Keratinocyte (primary cell): ENCODE measurements around the gene UPK1A.

ENCODE experiments used
- EZH2 ChIP-seq: IDR thresholded peaks from one replicate; pipeline ENCODE4 v1.6.1; 2012; ENCODE audit warnings: inconsistent platforms, mild to moderate bottlenecking, low read length, moderate library complexity
- TF ChIP-seq, protein P1 (sequence below), 3 experiments: IDR thresholded peaks in 1 of 3; conservative IDR thresholded peaks in 1 of 3; optimal IDR thresholded peaks in 1 of 3; 2 replicates in 2 of 3; 3 replicates in 1 of 3; pipeline versions ENCODE3 to v1.5.1; 2011; ENCODE audit warnings: low read length in 3 of 3, mild to moderate bottlenecking in 3 of 3, moderate library complexity in 2 of 3, control low read depth in 1 of 3, inconsistent platforms in 1 of 3; ENCODE audit not compliant: insufficient read depth in 2 of 3; ENCODE audit errors: extremely low read depth in 1 of 3

DNA sequence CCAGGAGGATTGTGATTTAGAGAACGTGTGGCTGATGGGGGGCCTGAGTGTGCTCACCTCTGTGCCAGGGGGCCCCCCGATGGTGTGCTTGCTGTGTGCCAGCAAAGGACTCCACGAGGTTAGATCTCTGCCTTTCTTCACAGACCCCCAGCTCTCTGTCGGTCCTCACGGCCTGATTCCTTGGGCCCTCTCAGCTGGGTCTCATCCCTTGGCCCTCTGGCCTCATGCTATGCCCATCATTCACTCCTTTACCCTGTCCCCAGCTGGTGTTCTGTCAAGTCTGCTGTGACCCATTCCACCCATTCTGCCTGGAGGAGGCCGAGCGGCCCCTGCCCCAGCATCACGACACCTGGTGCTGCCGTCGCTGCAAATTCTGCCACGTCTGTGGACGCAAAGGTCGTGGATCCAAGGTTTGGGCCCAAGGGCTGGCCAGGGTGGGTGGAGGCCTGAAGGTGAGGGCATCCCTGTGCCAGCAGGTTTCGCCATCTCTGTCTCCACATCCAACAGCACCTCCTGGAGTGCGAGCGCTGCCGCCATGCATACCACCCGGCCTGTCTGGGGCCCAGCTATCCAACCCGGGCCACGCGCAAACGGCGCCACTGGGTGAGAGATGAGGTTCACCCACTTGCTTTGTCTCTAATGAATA, 59.0 kb downstream of the UPK1A start:
- TF ChIP-seq, protein P1, sequence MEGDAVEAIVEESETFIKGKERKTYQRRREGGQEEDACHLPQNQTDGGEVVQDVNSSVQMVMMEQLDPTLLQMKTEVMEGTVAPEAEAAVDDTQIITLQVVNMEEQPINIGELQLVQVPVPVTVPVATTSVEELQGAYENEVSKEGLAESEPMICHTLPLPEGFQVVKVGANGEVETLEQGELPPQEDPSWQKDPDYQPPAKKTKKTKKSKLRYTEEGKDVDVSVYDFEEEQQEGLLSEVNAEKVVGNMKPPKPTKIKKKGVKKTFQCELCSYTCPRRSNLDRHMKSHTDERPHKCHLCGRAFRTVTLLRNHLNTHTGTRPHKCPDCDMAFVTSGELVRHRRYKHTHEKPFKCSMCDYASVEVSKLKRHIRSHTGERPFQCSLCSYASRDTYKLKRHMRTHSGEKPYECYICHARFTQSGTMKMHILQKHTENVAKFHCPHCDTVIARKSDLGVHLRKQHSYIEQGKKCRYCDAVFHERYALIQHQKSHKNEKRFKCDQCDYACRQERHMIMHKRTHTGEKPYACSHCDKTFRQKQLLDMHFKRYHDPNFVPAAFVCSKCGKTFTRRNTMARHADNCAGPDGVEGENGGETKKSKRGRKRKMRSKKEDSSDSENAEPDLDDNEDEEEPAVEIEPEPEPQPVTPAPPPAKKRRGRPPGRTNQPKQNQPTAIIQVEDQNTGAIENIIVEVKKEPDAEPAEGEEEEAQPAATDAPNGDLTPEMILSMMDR (optimal IDR thresholded peaks at IDR 0.05 in 1 of 3, IDR thresholded peaks at IDR 0.05 in 1 of 3, conservative IDR thresholded peaks at IDR 0.05 in 1 of 3; ENCODE audit: extremely low read depth in 1 of 3, insufficient read depth in 2 of 3, low read length in 3 of 3), result no peak
- no peak for TF ChIP-seq EZH2
